K562 (cell line): Measurements from ENCODE around the gene DUXB. TPM values are rescaled to one million over a fixed set of nuclear protein-coding genes. Genes with fewer than 3 reads are reported as not detected.

Experiments used
- ASH1L ChIP-seq: fragments of 450-650 bp; IDR thresholded peaks from 2 replicates; pipeline ENCODE4 v1.6.1; 2018; ENCODE audit warnings: borderline replicate concordance, mild to moderate bottlenecking, low read depth; ENCODE audit not compliant: partially characterized antibody
- CEBPG ChIP-seq, 3 experiments: fragments of 200-800 bp in 1 of 3; sonication (Bioruptor generic) in 1 of 3; sonication (generic) in 1 of 3; formaldehyde crosslinking in 1 of 3; IDR thresholded peaks in 2 of 3; conservative IDR thresholded peaks in 1 of 3; 2 replicates each; pipeline versions ENCODE4 v1.6.1 to v1.8.0; 2016 to 2022; ENCODE audit warnings: missing compliant biosample characterization in 2 of 3, missing genetic modification characterization in 2 of 3, mild to moderate bottlenecking in 1 of 3, missing genetic modification reagents in 1 of 3
- ELF2 ChIP-seq: fragments of 250-450 bp; sonication (Bioruptor Pico); IDR thresholded peaks from 2 replicates; pipeline ENCODE4 v1.5.0; 2021; ENCODE audit warnings: mild to moderate bottlenecking
- ELK1 ChIP-seq: sonication (generic); formaldehyde crosslinking; IDR thresholded peaks from 2 replicates; pipeline ENCODE4 v1.8.1; 2022; ENCODE audit warnings: missing genetic modification reagents
- ETV6 ChIP-seq, 3 experiments: fragments of 150-350 bp in 1 of 3; sonication (generic) in 1 of 3; formaldehyde crosslinking in 1 of 3; IDR thresholded peaks; 2 replicates each; pipeline versions ENCODE4 v1.6.1 to v1.8.0; 2014 to 2022; ENCODE audit warnings: borderline replicate concordance in 2 of 3, low read depth in 2 of 3, antibody characterized with exemption in 1 of 3, low read length in 1 of 3, mild to moderate bottlenecking in 1 of 3, missing genetic modification reagents in 1 of 3
- HLTF ChIP-seq: fragments of 450-650 bp; IDR thresholded peaks from 2 replicates; pipeline ENCODE4 v1.6.1; 2016
- KAT8 ChIP-seq: fragments of 450-650 bp; IDR thresholded peaks from 2 replicates; pipeline ENCODE4 v1.6.1; 2016; ENCODE audit warnings: low read depth, mild to moderate bottlenecking
- MAFF ChIP-seq: IDR thresholded peaks from 2 replicates; pipeline ENCODE4 v1.6.1; 2012; ENCODE audit warnings: low read length, improper control_type of control experiment
- MEF2A ChIP-seq: IDR thresholded peaks from 2 replicates; pipeline ENCODE4 v1.6.1; 2011; ENCODE audit warnings: low read depth, mild to moderate bottlenecking, low read length, moderate library complexity; ENCODE audit not compliant: control insufficient read depth
- MEIS2 ChIP-seq: fragments of 450-650 bp; IDR thresholded peaks from 2 replicates; pipeline ENCODE4 v1.6.1; 2014; ENCODE audit warnings: mild to moderate bottlenecking; ENCODE audit not compliant: partially characterized antibody
- NBN ChIP-seq: fragments of 450-650 bp; IDR thresholded peaks from 2 replicates; pipeline ENCODE4 v1.6.1; 2016; ENCODE audit warnings: low read depth, mild to moderate bottlenecking
- NONO ChIP-seq, 2 experiments: fragments of 200-400 bp in 1 of 2; fragments of 450-650 bp in 1 of 2; formaldehyde crosslinking in 1 of 2; IDR thresholded peaks; 2 replicates each; pipeline ENCODE4 v1.6.1; 2017; ENCODE audit warnings: low read depth in 2 of 2, mild to moderate bottlenecking in 2 of 2, moderate library complexity in 2 of 2, low read length in 1 of 2
- PML ChIP-seq: IDR thresholded peaks from 2 replicates; pipeline ENCODE4 v1.6.1; 2012; ENCODE audit warnings: low read length, inconsistent platforms
- PPARD ChIP-seq: fragments of 250-450 bp; sonication (Bioruptor Pico); IDR thresholded peaks from 2 replicates; pipeline ENCODE4 v1.8.0; 2022; ENCODE audit warnings: inconsistent platforms, mild to moderate bottlenecking, moderate library complexity
- SAFB2 ChIP-seq: fragments of 200-400 bp; formaldehyde crosslinking; IDR thresholded peaks from 2 replicates; pipeline ENCODE4 v1.6.1; 2018; ENCODE audit warnings: borderline replicate concordance, low read length, low read depth, moderate library complexity; ENCODE audit not compliant: severe bottlenecking
- TAF15 ChIP-seq: fragments of 200-400 bp; formaldehyde crosslinking; IDR thresholded peaks from 2 replicates; pipeline ENCODE4 v1.6.1; 2017; ENCODE audit warnings: mild to moderate bottlenecking, low read depth, low read length, moderate library complexity
- TEAD2 ChIP-seq: fragments of 450-650 bp; IDR thresholded peaks from 2 replicates; pipeline ENCODE4 v1.6.1; 2016; ENCODE audit warnings: missing genetic modification characterization, control low read depth, missing compliant biosample characterization
- ZFP30 ChIP-seq: fragments of 250-450 bp; sonication (Bioruptor Pico); IDR thresholded peaks from 2 replicates; pipeline ENCODE4 v1.8.0; 2022; ENCODE audit warnings: moderate library complexity, mild to moderate bottlenecking, inconsistent platforms, borderline replicate concordance
- ZNF165 ChIP-seq: fragments of 250-450 bp; sonication (Bioruptor Pico); IDR thresholded peaks from 2 replicates; pipeline ENCODE4 v1.4.0; 2020; ENCODE audit warnings: borderline replicate concordance
- ZNF707 ChIP-seq: fragments of 250-450 bp; sonication (Bioruptor Pico); conservative IDR thresholded peaks from 2 replicates; pipeline ENCODE4 v1.8.0; 2022; ENCODE audit warnings: inconsistent platforms, mild to moderate bottlenecking, moderate library complexity
- polyA plus RNA-seq, 8 experiments: library from polyadenylated mRNA; depleted of rRNA in 4 of 8; stranded (reverse) in 5 of 8; unstranded in 3 of 8; fragments of >200 nt; fragmentation: Nextera tagmentation in 2 of 8; fragmentation: Illumina TruSeq in 1 of 8; extraction: Ambion mirVana in 2 of 8; extraction: Trizol in 1 of 8; gene quantifications; 2 replicates each; pipeline versions ENCODE4 v1.2.1 to v1.2.3, GENCODE V29; 2011 to 2014; ENCODE audit warnings: inconsistent platforms in 1 of 8, missing spikeins in 1 of 8
- total RNA-seq, 7 experiments: library from RNA; depleted of rRNA in 6 of 7; stranded (reverse); fragments of >200 nt in 6 of 7; fragmentation: Illumina TruSeq in 2 of 7; extraction: Trizol in 2 of 7; gene quantifications; 2 replicates each; pipeline versions ENCODE4 v1.2.1 to v1.2.3, GENCODE V29; 2011 to 2021; ENCODE audit warnings: low replicate concordance in 1 of 7
- TF ChIP-seq, protein P1 (sequence below): fragments of 250-450 bp; sonication (Bioruptor Pico); IDR thresholded peaks from 2 replicates; pipeline ENCODE4 v1.5.0; 2022; ENCODE audit warnings: mild to moderate bottlenecking
- TF ChIP-seq, protein P2 (sequence below): sonication (generic); formaldehyde crosslinking; IDR thresholded peaks from 2 replicates; pipeline ENCODE4 v1.8.0; 2022; ENCODE audit warnings: missing genetic modification reagents, mild to moderate bottlenecking, moderate library complexity, borderline replicate concordance
- TF ChIP-seq, protein P3 (sequence below): fragments of 450-650 bp; formaldehyde crosslinking; IDR thresholded peaks from 2 replicates; pipeline ENCODE4 v1.4.0; 2022; ENCODE audit warnings: mild to moderate bottlenecking, moderate library complexity

Gene DUXB
- total and polyA plus RNA-seq, 9 of the 15 experiments (the other 6 are each of a cell fraction or from before 2014, with no cell fraction given): not detected

DNA sequence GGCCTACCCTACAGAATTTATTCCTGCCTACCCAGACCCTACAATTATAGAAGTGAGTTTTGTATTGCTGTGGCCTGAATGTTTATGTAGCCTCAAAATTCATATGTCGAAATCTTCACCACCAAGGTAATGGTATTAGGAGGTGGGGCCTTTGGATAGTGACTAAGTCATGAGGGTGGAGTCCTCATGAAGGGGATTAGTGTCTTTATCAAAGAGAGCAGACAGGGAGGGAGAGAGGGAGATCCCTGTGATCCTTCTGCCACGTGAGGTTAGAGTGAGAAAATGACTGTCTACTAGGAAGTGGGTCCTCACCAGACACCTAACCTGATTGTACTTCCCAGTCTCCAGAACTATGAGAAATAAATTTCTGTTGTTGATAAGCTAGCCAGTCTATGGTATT is 981 bp upstream of the DUXB start (continued):
- TF ChIP-seq TEAD2 (tag): no peak
- TF ChIP-seq NBN: no peak
- TF ChIP-seq ELK1 (CRISPR knock-in tag): no peak
- TF ChIP-seq PML: peak; percentile 46; the same call in 1 of the 2 replicates
- no peak for TF ChIP-seq KAT8
- no peak for TF ChIP-seq SAFB2
- TF ChIP-seq ETV6 (IDR thresholded peaks at IDR 0.05; ENCODE audit: borderline replicate concordance in 1 of 2, low read depth in 2 of 2, low read length in 1 of 2): no peak
- TF ChIP-seq ETV6 (CRISPR knock-in tag; IDR thresholded peaks at IDR 0.05; ENCODE audit: borderline replicate concordance): no peak
- no peak for TF ChIP-seq ELF2 (CRISPR knock-in tag)
- TF ChIP-seq ZNF707 (CRISPR knock-in tag): no peak
- TF ChIP-seq, protein P1, sequence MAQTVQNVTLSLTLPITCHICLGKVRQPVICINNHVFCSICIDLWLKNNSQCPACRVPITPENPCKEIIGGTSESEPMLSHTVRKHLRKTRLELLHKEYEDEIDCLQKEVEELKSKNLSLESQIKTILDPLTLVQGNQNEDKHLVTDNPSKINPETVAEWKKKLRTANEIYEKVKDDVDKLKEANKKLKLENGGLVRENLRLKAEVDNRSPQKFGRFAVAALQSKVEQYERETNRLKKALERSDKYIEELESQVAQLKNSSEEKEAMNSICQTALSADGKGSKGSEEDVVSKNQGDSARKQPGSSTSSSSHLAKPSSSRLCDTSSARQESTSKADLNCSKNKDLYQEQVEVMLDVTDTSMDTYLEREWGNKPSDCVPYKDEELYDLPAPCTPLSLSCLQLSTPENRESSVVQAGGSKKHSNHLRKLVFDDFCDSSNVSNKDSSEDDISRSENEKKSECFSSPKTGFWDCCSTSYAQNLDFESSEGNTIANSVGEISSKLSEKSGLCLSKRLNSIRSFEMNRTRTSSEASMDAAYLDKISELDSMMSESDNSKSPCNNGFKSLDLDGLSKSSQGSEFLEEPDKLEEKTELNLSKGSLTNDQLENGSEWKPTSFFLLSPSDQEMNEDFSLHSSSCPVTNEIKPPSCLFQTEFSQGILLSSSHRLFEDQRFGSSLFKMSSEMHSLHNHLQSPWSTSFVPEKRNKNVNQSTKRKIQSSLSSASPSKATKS (CRISPR knock-in tag): no peak
- TF ChIP-seq NONO (IDR thresholded peaks at IDR 0.05; ENCODE audit: low read depth in 2 of 2, low read length in 1 of 2): no peak
- no peak for TF ChIP-seq MAFF
- TF ChIP-seq ZFP30 (CRISPR knock-in tag): no peak
- no peak for TF ChIP-seq HLTF
- TF ChIP-seq, protein P2, sequence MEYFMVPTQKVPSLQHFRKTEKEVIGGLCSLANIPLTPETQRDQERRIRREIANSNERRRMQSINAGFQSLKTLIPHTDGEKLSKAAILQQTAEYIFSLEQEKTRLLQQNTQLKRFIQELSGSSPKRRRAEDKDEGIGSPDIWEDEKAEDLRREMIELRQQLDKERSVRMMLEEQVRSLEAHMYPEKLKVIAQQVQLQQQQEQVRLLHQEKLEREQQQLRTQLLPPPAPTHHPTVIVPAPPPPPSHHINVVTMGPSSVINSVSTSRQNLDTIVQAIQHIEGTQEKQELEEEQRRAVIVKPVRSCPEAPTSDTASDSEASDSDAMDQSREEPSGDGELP (CRISPR knock-in tag): no peak
- TF ChIP-seq CEBPG (CRISPR knock-in tag; IDR thresholded peaks at IDR 0.05): no peak
- no peak for TF ChIP-seq CEBPG (tag; conservative IDR thresholded peaks at IDR 0.05 in 1 of 2, IDR thresholded peaks at IDR 0.05 in 1 of 2)
- no peak for TF ChIP-seq TAF15
- TF ChIP-seq MEF2A: no peak
- TF ChIP-seq MEIS2: no peak
- no peak for TF ChIP-seq ASH1L
- no peak for TF ChIP-seq PPARD
- TF ChIP-seq ZNF165: no peak
- TF ChIP-seq, protein P3, sequence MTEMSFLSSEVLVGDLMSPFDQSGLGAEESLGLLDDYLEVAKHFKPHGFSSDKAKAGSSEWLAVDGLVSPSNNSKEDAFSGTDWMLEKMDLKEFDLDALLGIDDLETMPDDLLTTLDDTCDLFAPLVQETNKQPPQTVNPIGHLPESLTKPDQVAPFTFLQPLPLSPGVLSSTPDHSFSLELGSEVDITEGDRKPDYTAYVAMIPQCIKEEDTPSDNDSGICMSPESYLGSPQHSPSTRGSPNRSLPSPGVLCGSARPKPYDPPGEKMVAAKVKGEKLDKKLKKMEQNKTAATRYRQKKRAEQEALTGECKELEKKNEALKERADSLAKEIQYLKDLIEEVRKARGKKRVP (CRISPR knock-in tag): no peak
